ENCODE measurements around the gene CLPSL1. TPM values are rescaled to one million over a fixed set of nuclear protein-coding genes. Genes with fewer than 3 reads are reported as not detected.

CLPSL1 gene
- total and polyA plus RNA-seq, 2 experiments from 2014 or later, result not detected

- ATAC-seq, result no peak
- no peaks in the 10 kb centered on the region for H3F3A ChIP-seq (replicated peaks; ENCODE audit: low read depth)
- H3K27ac ChIP-seq (ENCODE audit: low read depth), result no peak overlapping the region
- H3K36me3 ChIP-seq (ENCODE audit: insufficient read depth), result 0 out of 2 replicates have a peak, but pooled peaks cover 6% of the 10 kb centered on the region
- H3K9me2 ChIP-seq (ENCODE audit: insufficient read depth), result no peaks in the 10 kb centered on the region
- no peak for DNase-seq (ENCODE audit: low spot score)
- no peaks in the 10 kb centered on the region for H3K79me2 ChIP-seq (replicated peaks; ENCODE audit: insufficient read depth)
- no peaks in the 10 kb centered on the region for H4K20me1 ChIP-seq (replicated peaks; ENCODE audit: insufficient read depth)
- Mint-ChIP-seq H3K9me3 (peaks cover 13% of the 10 kb centered on the region; the same call in 2 of the 3 replicates), H3K4me1 (no peaks in the 10 kb centered on the region), H3K36me3 (ENCODE audit: low read depth) (peaks cover 2% of the 10 kb centered on the region; the same call in 2 of the 3 replicates), H3K27me3 (ENCODE audit: insufficient read depth, low read depth, poor library complexity) (peaks cover 4% of the 10 kb centered on the region), H3K27ac (no peak overlapping the region), H3K4me3 (no peak overlapping the region)
- H3K27me3 ChIP-seq (ENCODE audit: insufficient read depth), result no peaks in the 10 kb centered on the region
- TF ChIP-seq, protein P1, sequence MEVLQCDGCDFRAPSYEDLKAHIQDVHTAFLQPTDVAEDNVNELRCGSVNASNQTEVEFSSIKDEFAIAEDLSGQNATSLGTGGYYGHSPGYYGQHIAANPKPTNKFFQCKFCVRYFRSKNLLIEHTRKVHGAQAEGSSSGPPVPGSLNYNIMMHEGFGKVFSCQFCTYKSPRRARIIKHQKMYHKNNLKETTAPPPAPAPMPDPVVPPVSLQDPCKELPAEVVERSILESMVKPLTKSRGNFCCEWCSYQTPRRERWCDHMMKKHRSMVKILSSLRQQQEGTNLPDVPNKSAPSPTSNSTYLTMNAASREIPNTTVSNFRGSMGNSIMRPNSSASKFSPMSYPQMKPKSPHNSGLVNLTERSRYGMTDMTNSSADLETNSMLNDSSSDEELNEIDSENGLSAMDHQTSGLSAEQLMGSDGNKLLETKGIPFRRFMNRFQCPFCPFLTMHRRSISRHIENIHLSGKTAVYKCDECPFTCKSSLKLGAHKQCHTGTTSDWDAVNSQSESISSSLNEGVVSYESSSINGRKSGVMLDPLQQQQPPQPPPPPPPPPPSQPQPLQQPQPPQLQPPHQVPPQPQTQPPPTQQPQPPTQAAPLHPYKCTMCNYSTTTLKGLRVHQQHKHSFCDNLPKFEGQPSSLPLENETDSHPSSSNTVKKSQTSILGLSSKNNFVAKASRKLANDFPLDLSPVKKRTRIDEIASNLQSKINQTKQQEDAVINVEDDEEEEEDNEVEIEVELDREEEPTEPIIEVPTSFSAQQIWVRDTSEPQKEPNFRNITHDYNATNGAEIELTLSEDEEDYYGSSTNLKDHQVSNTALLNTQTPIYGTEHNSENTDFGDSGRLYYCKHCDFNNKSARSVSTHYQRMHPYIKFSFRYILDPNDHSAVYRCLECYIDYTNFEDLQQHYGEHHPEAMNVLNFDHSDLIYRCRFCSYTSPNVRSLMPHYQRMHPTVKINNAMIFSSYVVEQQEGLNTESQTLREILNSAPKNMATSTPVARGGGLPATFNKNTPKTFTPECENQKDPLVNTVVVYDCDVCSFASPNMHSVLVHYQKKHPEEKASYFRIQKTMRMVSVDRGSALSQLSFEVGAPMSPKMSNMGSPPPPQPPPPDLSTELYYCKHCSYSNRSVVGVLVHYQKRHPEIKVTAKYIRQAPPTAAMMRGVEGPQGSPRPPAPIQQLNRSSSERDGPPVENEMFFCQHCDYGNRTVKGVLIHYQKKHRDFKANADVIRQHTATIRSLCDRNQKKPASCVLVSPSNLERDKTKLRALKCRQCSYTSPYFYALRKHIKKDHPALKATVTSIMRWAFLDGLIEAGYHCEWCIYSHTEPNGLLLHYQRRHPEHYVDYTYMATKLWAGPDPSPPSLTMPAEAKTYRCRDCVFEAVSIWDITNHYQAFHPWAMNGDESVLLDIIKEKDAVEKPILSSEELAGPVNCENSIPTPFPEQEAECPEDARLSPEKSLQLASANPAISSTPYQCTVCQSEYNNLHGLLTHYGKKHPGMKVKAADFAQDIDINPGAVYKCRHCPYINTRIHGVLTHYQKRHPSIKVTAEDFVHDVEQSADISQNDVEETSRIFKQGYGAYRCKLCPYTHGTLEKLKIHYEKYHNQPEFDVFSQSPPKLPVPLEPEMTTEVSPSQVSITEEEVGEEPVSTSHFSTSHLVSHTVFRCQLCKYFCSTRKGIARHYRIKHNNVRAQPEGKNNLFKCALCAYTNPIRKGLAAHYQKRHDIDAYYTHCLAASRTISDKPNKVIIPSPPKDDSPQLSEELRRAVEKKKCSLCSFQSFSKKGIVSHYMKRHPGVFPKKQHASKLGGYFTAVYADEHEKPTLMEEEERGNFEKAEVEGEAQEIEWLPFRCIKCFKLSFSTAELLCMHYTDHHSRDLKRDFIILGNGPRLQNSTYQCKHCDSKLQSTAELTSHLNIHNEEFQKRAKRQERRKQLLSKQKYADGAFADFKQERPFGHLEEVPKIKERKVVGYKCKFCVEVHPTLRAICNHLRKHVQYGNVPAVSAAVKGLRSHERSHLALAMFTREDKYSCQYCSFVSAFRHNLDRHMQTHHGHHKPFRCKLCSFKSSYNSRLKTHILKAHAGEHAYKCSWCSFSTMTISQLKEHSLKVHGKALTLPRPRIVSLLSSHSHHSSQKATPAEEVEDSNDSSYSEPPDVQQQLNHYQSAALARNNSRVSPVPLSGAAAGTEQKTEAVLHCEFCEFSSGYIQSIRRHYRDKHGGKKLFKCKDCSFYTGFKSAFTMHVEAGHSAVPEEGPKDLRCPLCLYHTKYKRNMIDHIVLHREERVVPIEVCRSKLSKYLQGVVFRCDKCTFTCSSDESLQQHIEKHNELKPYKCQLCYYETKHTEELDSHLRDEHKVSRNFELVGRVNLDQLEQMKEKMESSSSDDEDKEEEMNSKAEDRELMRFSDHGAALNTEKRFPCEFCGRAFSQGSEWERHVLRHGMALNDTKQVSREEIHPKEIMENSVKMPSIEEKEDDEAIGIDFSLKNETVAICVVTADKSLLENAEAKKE (CRISPR knock-in tag; IDR thresholded peaks at IDR 0.05), result no peak
- TF ChIP-seq NANOG (IDR thresholded peaks at IDR 0.05; ENCODE audit: borderline replicate concordance) (no peak), STAT1 (IDR thresholded peaks at IDR 0.05; ENCODE audit: unreplicated experiment) (no peak), REST (IDR thresholded peaks at IDR 0.05; ENCODE audit: unreplicated experiment) (no peak), ZNF331 (CRISPR knock-in tag; IDR thresholded peaks at IDR 0.05; ENCODE audit: low read depth) (no peak), CTCF (conservative IDR thresholded peaks at IDR 0.05; ENCODE audit: low read depth in 2 of 2) (no peak), ETS1 (IDR thresholded peaks at IDR 0.05) (no peak), EZH2phosphoT487 (IDR thresholded peaks at IDR 0.05; ENCODE audit: unreplicated experiment) (no peak), CREB1 (CRISPR knock-in tag; IDR thresholded peaks at IDR 0.05; ENCODE audit: low read depth) (no peak), JUNB (IDR thresholded peaks at IDR 0.05; ENCODE audit: unreplicated experiment) (no peak), ZNF114 (CRISPR knock-in tag; IDR thresholded peaks at IDR 0.05) (no peak), POLR2AphosphoS5 (IDR thresholded peaks at IDR 0.05; ENCODE audit: low read depth) (no peak)
- H2AFZ ChIP-seq, result no peak overlapping the region
- no peak overlapping the region for H3K4me2 ChIP-seq
- H3K4me1 ChIP-seq (ENCODE audit: insufficient read depth), result no peaks in the 10 kb centered on the region
- no peak overlapping the region for H3K4me3 ChIP-seq
Measured at GRCh38 chr6:35817515-35817914, 36.7 kb downstream of the CLPSL1 start.

Measured in GM23338 (cell line).